HepG2 (cell line): ENCODE measurements around the gene CD300LF. TPM values are rescaled to one million over a fixed set of nuclear protein-coding genes. Genes with fewer than 3 reads are reported as not detected.
A peak's percentile ranks its signal among the peaks of the same experiment; 100 is the strongest.

Experiments
- ATAC-seq: fragments of 200-7000 bp; cut with Tn5 transposase; 3 replicates; pipeline ENCODE4 v1.9.1; 2020; ENCODE audit warnings: mild to moderate bottlenecking, moderate library complexity
- BruUV-seq: library from RNA; stranded (reverse); fragments of 400-500 nt; replicated peaks from 2 replicates; lab custom pipeline; 2021; lab: Mats Ljungman, UMichigan
- CTCF ChIA-PET: fragments of 300-600 bp; formaldehyde crosslinking; extraction: SDS; loops from one replicate; lab custom pipeline; 2021; ENCODE audit warnings: low total read pairs, inconsistent platforms, low intra/inter-chr PET ratio; lab: Yijun Ruan, JAX
- POLR2A ChIA-PET: fragments of 350-600 bp; sonication (Branson Sonifier 250); formaldehyde crosslinking; loops from one replicate; lab custom pipeline; 2020; ENCODE audit warnings: antibody characterized with exemption, inconsistent platforms; lab: Yijun Ruan, JAX
- DNase-seq: peaks from one replicate; pipeline ENCODE4 v3.0.0-alpha.2; 2015; ENCODE audit warnings: low spot score
- FAIRE-seq: peaks from 3 replicates; lab custom pipeline; 2011; peaks lifted over from hg19 to GRCh38; lab: Jason Lieb, UNC
- H2AFZ ChIP-seq: one replicate; pipeline ENCODE4 v1.6.1; 2011; ENCODE audit warnings: low read length, inconsistent platforms
- H3K27ac ChIP-seq: fragments of 300-600 bp; 3 replicates; pipeline ENCODE4 v1.8.0; 2011; ENCODE audit warnings: mixed run types, mild to moderate bottlenecking, mixed read lengths, low read length, inconsistent platforms; ENCODE audit not compliant: insufficient read depth; ENCODE audit errors: extremely low read length
- H3K27me3 ChIP-seq, 2 experiments: fragments of 200-600 bp in 1 of 2; 2 replicates in 1 of 2; 3 replicates in 1 of 2; pipeline versions ENCODE4 v1.6.0 to v1.8.0; 2011; ENCODE audit warnings: low read length in 2 of 2, mild to moderate bottlenecking in 2 of 2, moderate library complexity in 2 of 2, inconsistent platforms in 1 of 2; ENCODE audit not compliant: insufficient read depth in 2 of 2, control insufficient read depth in 1 of 2
- H3K36me3 ChIP-seq, 2 experiments: fragments of 200-600 bp in 1 of 2; replicated peaks in 1 of 2; 2 replicates in 1 of 2; 3 replicates in 1 of 2; pipeline versions ENCODE4 v1.5.1 to v1.8.0; 2011; ENCODE audit warnings: low read length in 2 of 2, inconsistent platforms in 1 of 2; ENCODE audit not compliant: insufficient read depth in 2 of 2, control insufficient read depth in 1 of 2
- H3K4me1 ChIP-seq: 2 replicates; pipeline ENCODE4 v1.5.1; 2012; ENCODE audit warnings: low read length, inconsistent platforms; ENCODE audit not compliant: insufficient read depth
- H3K4me2 ChIP-seq: 2 replicates; pipeline ENCODE4 v1.6.0; 2011; ENCODE audit warnings: low read depth, low read length, inconsistent platforms
- H3K4me3 ChIP-seq, 3 experiments: fragments of 200-600 bp in 1 of 3; sonication (generic), shearing (Covaris generic) in 1 of 3; replicated peaks in 1 of 3; 2 replicates each; pipeline ENCODE4 v1.5.1; 2011 to 2016; ENCODE audit warnings: low read length in 3 of 3, inconsistent platforms in 2 of 3, low read depth in 2 of 3, mild to moderate bottlenecking in 2 of 3, control low read depth in 1 of 3, mixed read lengths in 1 of 3; ENCODE audit not compliant: insufficient read depth in 1 of 3
- H3K79me2 ChIP-seq: one replicate; pipeline ENCODE4 v1.6.1; 2011; ENCODE audit warnings: low read length, inconsistent platforms; ENCODE audit not compliant: insufficient read depth
- H3K9ac ChIP-seq: 2 replicates; pipeline ENCODE4 v1.6.0; 2011; ENCODE audit warnings: mild to moderate bottlenecking, low read depth, low read length, inconsistent platforms; ENCODE audit not compliant: insufficient read depth
- H3K9me3 ChIP-seq: 2 replicates; pipeline ENCODE4 v1.5.1; 2012; ENCODE audit warnings: mild to moderate bottlenecking, low read length
- H4K20me1 ChIP-seq: 2 replicates; pipeline ENCODE4 v1.6.0; 2011; ENCODE audit warnings: inconsistent platforms, mild to moderate bottlenecking, low read length, moderate library complexity; ENCODE audit not compliant: insufficient read depth
- AGO2 ChIP-seq: fragments of 200-400 bp; formaldehyde crosslinking; optimal IDR thresholded peaks from 2 replicates; pipeline ENCODE3; 2017; ENCODE audit warnings: mild to moderate bottlenecking, low read depth, low read length, moderate library complexity
- GLMP ChIP-seq: sonication (generic); formaldehyde crosslinking; IDR thresholded peaks from 2 replicates; pipeline ENCODE4 v1.9.0; 2021; ENCODE audit warnings: missing genetic modification reagents, mild to moderate bottlenecking, borderline replicate concordance
- ONECUT2 ChIP-seq: sonication (generic); formaldehyde crosslinking; IDR thresholded peaks from 2 replicates; pipeline ENCODE4 v1.4.0; 2020; ENCODE audit warnings: missing genetic modification reagents
- RBM22 ChIP-seq: fragments of 200-400 bp; formaldehyde crosslinking; optimal IDR thresholded peaks from 2 replicates; pipeline ENCODE3; 2017; ENCODE audit warnings: mild to moderate bottlenecking, low read length, moderate library complexity
- ZNF331 ChIP-seq: sonication (generic); formaldehyde crosslinking; IDR thresholded peaks from 2 replicates; pipeline ENCODE4 v1.4.0; 2020; ENCODE audit warnings: missing genetic modification reagents
- ZNF687 ChIP-seq: sonication (generic); formaldehyde crosslinking; IDR thresholded peaks from 2 replicates; pipeline ENCODE4 v1.5.1; 2020; ENCODE audit warnings: mild to moderate bottlenecking, missing genetic modification reagents, moderate library complexity
- WGBS: methylation state at CpG from one replicate; pipeline ENCODE4 v1.1.6; 2017; ENCODE audit warnings: low lambda C conversion rate; 5-methylcytosine and 5-hydroxymethylcytosine counted together
- in situ Hi-C: cut with HindIII; loops from 2 replicates; pipeline ENCODE4 v1.10.0; 2017; ENCODE audit warnings: low pct_unique_long_range_greater_than_20kb; ENCODE audit not compliant: extremely low pct_ligation_motif_present
- intact Hi-C: fragments of 100-400 bp; cut with micrococcal nuclease; formaldehyde crosslinking; loops from one replicate; pipeline ENCODE4 v1.10.0; 2022; ENCODE audit not compliant: unreplicated experiment
- polyA plus RNA-seq, 8 experiments: library from polyadenylated mRNA; depleted of rRNA in 3 of 8; stranded (reverse) in 7 of 8; unstranded in 1 of 8; fragments of >200 nt; fragmentation: Illumina TruSeq in 4 of 8; extraction: Trizol in 4 of 8; gene quantifications; 2 replicates each; pipeline versions ENCODE4 v1.2.1 to v1.2.3, GENCODE V29; 2011 to 2016; ENCODE audit warnings: low read depth in 4 of 8, missing spikeins in 1 of 8, mixed read lengths in 1 of 8; ENCODE audit not compliant: insufficient read depth in 1 of 8
- total RNA-seq, 5 experiments: library from RNA; depleted of rRNA; stranded (reverse); fragments of >200 nt; fragmentation: Illumina TruSeq; extraction: Trizol; gene quantifications; 2 replicates each; pipeline ENCODE4 v1.2.3, GENCODE V29; 2016; ENCODE audit warnings: low read depth in 1 of 5

Gene CD300LF
- total and polyA plus RNA-seq, 2 of the 13 experiments (the other 11 are each of a cell fraction or from before 2014, with no cell fraction given): not detected

- Histone ChIP-seq H3K27ac (no peak overlapping the region), H4K20me1 (peaks cover 72% of the 10 kb centered on the region)
- TF ChIP-seq RBM22 (peak; percentile 54), AGO2 (peak; percentile 50), ZNF331 (no peak), ONECUT2 (no peak), GLMP (CRISPR knock-in tag) (no peak), ZNF687 (CRISPR knock-in tag) (peak; percentile 32; the same call in 1 of the 2 replicates)
- TF ChIP-seq, all 625 proteins: peak for 3
- FAIRE-seq (no peak), ATAC-seq (no peak), DNase-seq (no peak)
- H3K4me2 ChIP-seq: no peak overlapping the region
- no peak overlapping the region for H3K9ac ChIP-seq
- no peaks in the 10 kb centered on the region for H3K27me3 ChIP-seq
- no peak overlapping the region for H3K4me3 ChIP-seq
- WGBS: 92% methylated on average over 8 of the region's 8 CpGs
- in situ Hi-C loops (loop anchor here (10.0 kb wide), 1 partner anchor 321 kb away; the partner anchor contains the start of gene GPRC5C), intact Hi-C loops (no loop called here)
- H3K9me3 ChIP-seq: no peaks in the 10 kb centered on the region
- no TSS peak for BruUV-seq
- ChIA-PET POLR2A (interaction anchor here (1.5 to 29.3 kb wide), 4 partner anchors 1 to 118 kb away, joined by 7 to 1459 read pairs (median 840); partner anchors contain the start of genes FDXR, NAT9, NHERF1 and RAB37), CTCF (interaction anchor here (1.1 kb wide), 1 partner anchor 11 kb away, joined by 4 read pairs; no protein-coding TSS in a partner anchor)
- peaks cover 22 to 57% of the 10 kb centered on the region in 2 experiments for H3K36me3 ChIP-seq
- H3K79me2 ChIP-seq: peaks cover 98% of the 10 kb centered on the region
- peaks cover 99% of the 10 kb centered on the region for H3K4me1 ChIP-seq
- no peak overlapping the region for H2AFZ ChIP-seq
Measured at GRCh38 chr17:74755533-74755932, 42.8 kb upstream of the CD300LF start.
